ENCODE results near the gene PLN. TPM values are rescaled to one million over a fixed set of nuclear protein-coding genes. Genes with fewer than 3 reads are reported as not detected.

PLN gene
- total and polyA plus RNA-seq, 7 donors, result 72.7 to 239 (median 208) TPM

GRCh38 chr6:118509009-118509617, 39.0 kb upstream of the PLN start:
- H3K36me3 ChIP-seq (ENCODE audit: insufficient read depth in 1 of 2, low read depth in 1 of 2), result no peaks in the 10 kb centered on the region
- DNase-seq, result no peak

GRCh38 chr6:118511930-118512715, 36.0 kb upstream of the PLN start:
- Histone ChIP-seq H3K4me1 (peaks cover 57% of the 10 kb centered on the region), H3K4me3 (no peak overlapping the region), H3K9me3 (no peaks in the 10 kb centered on the region), H3K27ac (peak overlapping the region; percentile 59), H3K27me3 (ENCODE audit: insufficient read depth in 3 of 3, low read length in 2 of 3) (no peaks in the 10 kb centered on the region), H3K36me3 (ENCODE audit: insufficient read depth in 1 of 2, low read depth in 1 of 2) (no peaks in the 10 kb centered on the region)
- TF ChIP-seq CTCF (IDR thresholded peaks at IDR 0.05), result no peak
- ATAC-seq, result peak in 3 of 4 donors; percentile 45 to 58 (median 46)
- no peak for DNase-seq
- 48 to 74% (median 56%) methylated on average over 4 of the region's 4 CpGs for WGBS, 3 donors
- intact Hi-C loops (cut with DNase I), result loop anchor here in 1 of 2 donors (5.0 kb wide), 1 partner anchor 40 kb away; no protein-coding TSS in a partner anchor

More at GRCh38 chr6:118509009-118509617, 39.0 kb upstream of the PLN start:
- peak overlapping the region; percentile 63 for H3K4me3 ChIP-seq
- TF ChIP-seq CTCF (IDR thresholded peaks at IDR 0.05), result peak; percentile 84
- peak overlapping the region; percentile 36 for H3K27ac ChIP-seq
- no peaks in the 10 kb centered on the region for H3K27me3 ChIP-seq (ENCODE audit: insufficient read depth in 3 of 3, low read length in 2 of 3)
- 48 to 61% (median 49%) methylated on average over 3 of the region's 3 CpGs for WGBS, 3 donors
- H3K9me3 ChIP-seq, result no peaks in the 10 kb centered on the region
- intact Hi-C loops (cut with DNase I), result loop anchor here (1.0 to 5.0 kb wide), 3 partner anchors 43 to 225 kb away; no protein-coding TSS in a partner anchor
- peaks cover 54% of the 10 kb centered on the region for H3K4me1 ChIP-seq
- peak in 1 of 4 donors; percentile 43 for ATAC-seq

- Histone ChIP-seq H3K9me3 (no peaks in the 10 kb centered on the region), H3K4me1 (peaks cover 36% of the 10 kb centered on the region), H3K27me3 (ENCODE audit: insufficient read depth in 3 of 3, low read length in 2 of 3) (no peaks in the 10 kb centered on the region), H3K4me3 (no peak overlapping the region), H3K36me3 (ENCODE audit: insufficient read depth in 1 of 2, low read depth in 1 of 2) (no peaks in the 10 kb centered on the region), H3K27ac (peak overlapping the region; percentile 78)
- no peak for TF ChIP-seq CTCF (IDR thresholded peaks at IDR 0.05)
- peak; percentile 93 to 100 (median 100) for ATAC-seq
- intact Hi-C loops (cut with DNase I), result loop anchor here in 1 of 2 donors (5.0 kb wide), 1 partner anchor 38 kb away; no protein-coding TSS in a partner anchor
- peak; percentile 18 to 70 for DNase-seq
- WGBS, 3 donors, result 22 to 25% (median 24%) methylated on average over 3 of the region's 3 CpGs
These were observed 33.4 kb upstream of the PLN start for GRCh38 chr6:118514689-118515088.

- H3K36me3 ChIP-seq (ENCODE audit: insufficient read depth in 1 of 2, low read depth in 1 of 2), result peaks cover 0 to 15% of the 10 kb centered on the region in 2 donors
- intact Hi-C loops (cut with DNase I), result no loop called here
- peaks cover 21% of the 10 kb centered on the region for H3K4me1 ChIP-seq
- DNase-seq (no peak), ATAC-seq (peak in 3 of 4 donors; percentile 52 to 73 (median 71))
- 68 to 81% (median 68%) methylated on average over 4 of the region's 4 CpGs for WGBS, 3 donors
- no peaks in the 10 kb centered on the region for H3K27me3 ChIP-seq (ENCODE audit: insufficient read depth in 3 of 3, low read length in 2 of 3)
- no peak for TF ChIP-seq CTCF (IDR thresholded peaks at IDR 0.05)
- H3K9me3 ChIP-seq, result no peaks in the 10 kb centered on the region
- H3K27ac ChIP-seq, result peak overlapping the region; percentile 54
- H3K4me3 ChIP-seq, result no peak overlapping the region
These were observed 25.7 kb upstream of the PLN start for GRCh38 chr6:118522422-118522821.
